WTC11 (cell line): Measurements from ENCODE around the gene SLAMF6. TPM values are rescaled to one million over a fixed set of nuclear protein-coding genes. Genes with fewer than 3 reads are reported as not detected.
"Not testable (repeated sequence)": the region's sequence is repeated elsewhere in the genome, so short reads cannot be mapped to it uniquely, and the experiment has no call there.

Experiments used
- ATAC-seq: fragments of 200-7000 bp; cut with Tn5 transposase; 2 replicates; pipeline ENCODE4 v1.10.0; 2021; ENCODE audit warnings: mild to moderate bottlenecking, moderate library complexity
- CTCF ChIA-PET: fragments of 300-600 bp; sonication (Branson Sonifier 250); formaldehyde crosslinking; loops from one replicate; lab custom pipeline; 2021; ENCODE audit warnings: antibody characterized with exemption; lab: Charles Lee
- POLR2A ChIA-PET: fragments of 350-600 bp; sonication (Branson Sonifier 250); formaldehyde crosslinking; loops from one replicate; lab custom pipeline; 2021; ENCODE audit warnings: antibody characterized with exemption; lab: Charles Lee
- DNase-seq: peaks from one replicate; pipeline ENCODE4 v3.0.0; 2021; ENCODE audit warnings: low spot score
- H3K27ac Mint-ChIP-seq: 2 replicates; pipeline ENCODE4 v1.8.0; 2021; ENCODE audit warnings: mixed read lengths
- H3K27me3 Mint-ChIP-seq: 2 replicates; pipeline ENCODE4 v1.8.0; 2021; ENCODE audit warnings: low read depth, mild to moderate bottlenecking, moderate library complexity, mixed read lengths
- H3K36me3 Mint-ChIP-seq: 2 replicates; pipeline ENCODE4 v1.8.0; 2021; ENCODE audit warnings: mixed read lengths
- H3K4me1 Mint-ChIP-seq: 2 replicates; pipeline ENCODE4 v1.8.0; 2022; ENCODE audit warnings: mixed read lengths
- H3K4me3 Mint-ChIP-seq: 2 replicates; pipeline ENCODE4 v1.8.0; 2021; ENCODE audit warnings: mild to moderate bottlenecking, moderate library complexity, mixed read lengths
- H3K9me3 Mint-ChIP-seq: 2 replicates; pipeline ENCODE4 v1.8.0; 2021; ENCODE audit warnings: mixed read lengths
- CBFB ChIP-seq: sonication (generic); formaldehyde crosslinking; IDR thresholded peaks from 2 replicates; pipeline ENCODE4 v1.8.1; 2022; ENCODE audit warnings: mild to moderate bottlenecking, low read depth, missing genetic modification reagents
- CREM ChIP-seq: sonication (generic); formaldehyde crosslinking; IDR thresholded peaks from 2 replicates; pipeline ENCODE4 v1.8.1; 2022; ENCODE audit warnings: mild to moderate bottlenecking, missing genetic modification reagents, moderate library complexity
- FOXK1 ChIP-seq: sonication (generic); formaldehyde crosslinking; IDR thresholded peaks from 2 replicates; pipeline ENCODE4 v1.8.0; 2022; ENCODE audit warnings: mild to moderate bottlenecking, moderate library complexity, missing genetic modification reagents
- NR3C1 ChIP-seq: sonication (generic); formaldehyde crosslinking; conservative IDR thresholded peaks from 2 replicates; pipeline ENCODE4 v1.8.1; 2023; ENCODE audit warnings: low read depth, mild to moderate bottlenecking, missing genetic modification reagents
- PRRX2 ChIP-seq: fragments of 250-450 bp; sonication (Bioruptor Pico); IDR thresholded peaks from 2 replicates; pipeline ENCODE4 v1.8.0; 2021; ENCODE audit warnings: mild to moderate bottlenecking
- SP1 ChIP-seq: sonication (generic); formaldehyde crosslinking; conservative IDR thresholded peaks from 2 replicates; pipeline ENCODE4 v1.8.1; 2022; ENCODE audit warnings: missing genetic modification reagents
- ZNF671 ChIP-seq: fragments of 250-450 bp; sonication (Bioruptor Pico); IDR thresholded peaks from 2 replicates; pipeline ENCODE4 v1.8.0; 2021; ENCODE audit warnings: mild to moderate bottlenecking
- total RNA-seq: library from RNA; stranded (reverse); gene quantifications from 3 replicates; pipeline ENCODE4 v1.2.3, GENCODE V29; 2021
- TF ChIP-seq, protein P1 (sequence below): sonication (generic); formaldehyde crosslinking; IDR thresholded peaks from 2 replicates; pipeline ENCODE4 v1.8.1; 2022; ENCODE audit warnings: low read depth, missing genetic modification reagents, borderline replicate concordance
- TF ChIP-seq, protein P2 (sequence below): sonication (generic); formaldehyde crosslinking; IDR thresholded peaks from 2 replicates; pipeline ENCODE4 v1.8.1; 2022; ENCODE audit warnings: mild to moderate bottlenecking, missing genetic modification reagents, moderate library complexity, borderline replicate concordance
- TF ChIP-seq, protein P3 (sequence below): sonication (generic); formaldehyde crosslinking; IDR thresholded peaks from 2 replicates; pipeline ENCODE4 v1.8.0; 2022; ENCODE audit warnings: mild to moderate bottlenecking, missing genetic modification reagents
- TF ChIP-seq, protein P4 (sequence below): sonication (generic); formaldehyde crosslinking; IDR thresholded peaks from 2 replicates; pipeline ENCODE4 v1.8.1; 2023; ENCODE audit warnings: mild to moderate bottlenecking, missing genetic modification reagents, moderate library complexity
- TF ChIP-seq, protein P5 (sequence below): sonication (generic); formaldehyde crosslinking; IDR thresholded peaks from 2 replicates; pipeline ENCODE4 v1.8.1; 2022; ENCODE audit warnings: missing genetic modification reagents, borderline replicate concordance

The SLAMF6 gene
- total RNA-seq, 1 experiment from 2014 or later: not detected

DNA sequence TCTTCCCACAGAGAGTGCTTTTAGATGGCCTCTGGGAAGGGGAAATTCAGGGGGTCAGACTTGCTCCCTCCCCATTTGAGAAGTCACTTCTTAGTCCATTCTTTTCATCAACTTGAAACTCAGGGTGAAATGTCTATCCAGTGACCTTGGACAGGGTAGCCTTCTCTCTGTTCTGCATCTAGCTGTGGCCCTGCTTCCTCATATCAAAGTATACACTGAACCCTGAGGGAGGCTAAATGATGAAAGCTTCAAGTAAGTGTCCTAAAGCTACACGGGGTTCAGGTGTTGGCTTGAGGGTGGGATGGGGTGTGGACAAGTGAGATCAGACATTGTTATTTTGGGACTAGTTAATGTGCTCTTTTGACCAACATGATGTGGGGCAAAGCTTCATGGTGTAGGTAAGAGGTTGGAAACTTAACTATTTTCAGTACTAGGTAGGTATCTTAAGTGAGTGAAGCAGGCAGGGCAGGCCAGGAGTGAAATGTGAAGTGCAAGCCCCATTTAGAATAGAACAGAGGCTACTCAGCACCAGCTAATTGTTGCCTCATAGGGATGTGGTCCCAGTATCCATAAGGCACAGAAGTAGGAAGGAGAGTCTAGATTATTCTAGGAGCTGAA is 41.0 kb downstream of the SLAMF6 start:
- Mint-ChIP-seq H3K36me3 (peaks cover 40% of the 10 kb centered on the region), H3K4me3 (no peak overlapping the region), H3K4me1 (peaks cover 18% of the 10 kb centered on the region), H3K27me3 (peaks cover 13% of the 10 kb centered on the region), H3K9me3 (peaks cover 48% of the 10 kb centered on the region), H3K27ac (no peak overlapping the region)
- DNase-seq (no peak), ATAC-seq (no peak)
- ChIA-PET POLR2A (no interaction called here), CTCF (no interaction called here)
- TF ChIP-seq, protein P1, sequence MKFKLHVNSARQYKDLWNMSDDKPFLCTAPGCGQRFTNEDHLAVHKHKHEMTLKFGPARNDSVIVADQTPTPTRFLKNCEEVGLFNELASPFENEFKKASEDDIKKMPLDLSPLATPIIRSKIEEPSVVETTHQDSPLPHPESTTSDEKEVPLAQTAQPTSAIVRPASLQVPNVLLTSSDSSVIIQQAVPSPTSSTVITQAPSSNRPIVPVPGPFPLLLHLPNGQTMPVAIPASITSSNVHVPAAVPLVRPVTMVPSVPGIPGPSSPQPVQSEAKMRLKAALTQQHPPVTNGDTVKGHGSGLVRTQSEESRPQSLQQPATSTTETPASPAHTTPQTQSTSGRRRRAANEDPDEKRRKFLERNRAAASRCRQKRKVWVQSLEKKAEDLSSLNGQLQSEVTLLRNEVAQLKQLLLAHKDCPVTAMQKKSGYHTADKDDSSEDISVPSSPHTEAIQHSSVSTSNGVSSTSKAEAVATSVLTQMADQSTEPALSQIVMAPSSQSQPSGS (CRISPR knock-in tag): no peak
- TF ChIP-seq CBFB (CRISPR knock-in tag): no peak
- TF ChIP-seq, protein P2, sequence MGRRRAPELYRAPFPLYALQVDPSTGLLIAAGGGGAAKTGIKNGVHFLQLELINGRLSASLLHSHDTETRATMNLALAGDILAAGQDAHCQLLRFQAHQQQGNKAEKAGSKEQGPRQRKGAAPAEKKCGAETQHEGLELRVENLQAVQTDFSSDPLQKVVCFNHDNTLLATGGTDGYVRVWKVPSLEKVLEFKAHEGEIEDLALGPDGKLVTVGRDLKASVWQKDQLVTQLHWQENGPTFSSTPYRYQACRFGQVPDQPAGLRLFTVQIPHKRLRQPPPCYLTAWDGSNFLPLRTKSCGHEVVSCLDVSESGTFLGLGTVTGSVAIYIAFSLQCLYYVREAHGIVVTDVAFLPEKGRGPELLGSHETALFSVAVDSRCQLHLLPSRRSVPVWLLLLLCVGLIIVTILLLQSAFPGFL (CRISPR knock-in tag): no peak
- no peak for TF ChIP-seq FOXK1 (CRISPR knock-in tag)
- no peak for TF ChIP-seq PRRX2 (CRISPR knock-in tag)
- TF ChIP-seq, protein P3, sequence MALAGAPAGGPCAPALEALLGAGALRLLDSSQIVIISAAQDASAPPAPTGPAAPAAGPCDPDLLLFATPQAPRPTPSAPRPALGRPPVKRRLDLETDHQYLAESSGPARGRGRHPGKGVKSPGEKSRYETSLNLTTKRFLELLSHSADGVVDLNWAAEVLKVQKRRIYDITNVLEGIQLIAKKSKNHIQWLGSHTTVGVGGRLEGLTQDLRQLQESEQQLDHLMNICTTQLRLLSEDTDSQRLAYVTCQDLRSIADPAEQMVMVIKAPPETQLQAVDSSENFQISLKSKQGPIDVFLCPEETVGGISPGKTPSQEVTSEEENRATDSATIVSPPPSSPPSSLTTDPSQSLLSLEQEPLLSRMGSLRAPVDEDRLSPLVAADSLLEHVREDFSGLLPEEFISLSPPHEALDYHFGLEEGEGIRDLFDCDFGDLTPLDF (CRISPR knock-in tag): no peak
- TF ChIP-seq, protein P4, sequence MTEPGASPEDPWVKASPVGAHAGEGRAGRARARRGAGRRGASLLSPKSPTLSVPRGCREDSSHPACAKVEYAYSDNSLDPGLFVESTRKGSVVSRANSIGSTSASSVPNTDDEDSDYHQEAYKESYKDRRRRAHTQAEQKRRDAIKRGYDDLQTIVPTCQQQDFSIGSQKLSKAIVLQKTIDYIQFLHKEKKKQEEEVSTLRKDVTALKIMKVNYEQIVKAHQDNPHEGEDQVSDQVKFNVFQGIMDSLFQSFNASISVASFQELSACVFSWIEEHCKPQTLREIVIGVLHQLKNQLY: no peak
- no peak for TF ChIP-seq CREM (CRISPR knock-in tag)
- TF ChIP-seq NR3C1 (CRISPR knock-in tag): no peak
- TF ChIP-seq ZNF671 (CRISPR knock-in tag): no peak
- no peak for TF ChIP-seq SP1 (CRISPR knock-in tag)
- TF ChIP-seq, protein P5, sequence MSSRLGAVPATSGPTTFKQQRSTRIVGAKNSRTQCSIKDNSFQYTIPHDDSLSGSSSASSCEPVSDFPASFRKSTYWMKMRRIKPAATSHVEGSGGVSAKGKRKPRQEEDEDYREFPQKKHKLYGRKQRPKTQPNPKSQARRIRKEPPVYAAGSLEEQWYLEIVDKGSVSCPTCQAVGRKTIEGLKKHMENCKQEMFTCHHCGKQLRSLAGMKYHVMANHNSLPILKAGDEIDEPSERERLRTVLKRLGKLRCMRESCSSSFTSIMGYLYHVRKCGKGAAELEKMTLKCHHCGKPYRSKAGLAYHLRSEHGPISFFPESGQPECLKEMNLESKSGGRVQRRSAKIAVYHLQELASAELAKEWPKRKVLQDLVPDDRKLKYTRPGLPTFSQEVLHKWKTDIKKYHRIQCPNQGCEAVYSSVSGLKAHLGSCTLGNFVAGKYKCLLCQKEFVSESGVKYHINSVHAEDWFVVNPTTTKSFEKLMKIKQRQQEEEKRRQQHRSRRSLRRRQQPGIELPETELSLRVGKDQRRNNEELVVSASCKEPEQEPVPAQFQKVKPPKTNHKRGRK (CRISPR knock-in tag): no peak

DNA sequence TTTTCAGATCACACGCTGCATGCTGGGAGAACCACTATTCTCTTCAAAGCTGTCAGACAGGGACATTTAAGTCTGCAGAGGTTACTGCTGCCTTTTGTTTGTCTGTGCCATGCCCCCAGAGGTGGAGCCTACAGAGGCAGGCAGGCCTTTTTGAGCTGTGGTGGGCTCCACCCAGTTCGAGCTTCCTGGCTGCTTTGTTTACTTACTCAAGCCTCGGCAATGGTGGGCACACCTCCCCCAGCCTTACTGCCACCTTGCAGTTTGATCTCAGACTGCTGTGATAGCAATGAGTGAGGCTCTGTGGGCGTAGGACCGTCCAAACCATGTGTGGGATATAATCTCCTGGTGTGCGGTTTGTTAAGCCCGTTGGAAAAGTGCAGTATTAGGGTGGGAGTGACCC is 42.3 kb downstream of the SLAMF6 start:
- peaks cover 13% of the 10 kb centered on the region for H3K27me3 Mint-ChIP-seq
- H3K27ac Mint-ChIP-seq, DNase-seq, ATAC-seq, H3K4me3 Mint-ChIP-seq, CTCF ChIA-PET, POLR2A ChIA-PET, H3K4me1 Mint-ChIP-seq: not testable (repeated sequence)
- H3K36me3 Mint-ChIP-seq: peaks cover 38% of the 10 kb centered on the region
- peaks cover 47% of the 10 kb centered on the region for H3K9me3 Mint-ChIP-seq

DNA sequence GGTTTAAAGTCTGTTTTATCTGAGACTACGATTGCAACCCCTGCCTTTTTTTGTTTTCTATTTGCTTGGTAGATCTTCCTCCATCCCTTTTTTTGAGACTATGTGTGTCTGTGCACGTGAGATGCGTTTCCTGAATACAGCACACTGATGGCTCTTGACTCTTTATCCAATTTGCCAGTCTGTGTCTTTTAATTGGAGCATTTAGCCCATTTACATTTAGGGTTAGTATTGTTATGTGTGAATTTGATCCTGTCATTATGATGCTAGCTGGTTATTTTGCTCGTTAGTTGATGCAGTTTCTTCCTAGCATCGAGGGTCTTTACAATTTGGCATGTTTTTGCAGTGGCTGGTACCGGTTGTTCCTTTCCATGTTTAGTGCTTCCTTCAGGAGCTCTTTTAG is 44.0 kb downstream of the SLAMF6 start:
- peaks cover 41% of the 10 kb centered on the region for H3K9me3 Mint-ChIP-seq
- H3K27me3 Mint-ChIP-seq: peaks cover 13% of the 10 kb centered on the region
- CTCF ChIA-PET, ATAC-seq, H3K4me1 Mint-ChIP-seq, H3K4me3 Mint-ChIP-seq, DNase-seq, H3K27ac Mint-ChIP-seq, POLR2A ChIA-PET: not testable (repeated sequence)
- peaks cover 31% of the 10 kb centered on the region for H3K36me3 Mint-ChIP-seq
